OCI-LY1 (cell line): Measurements from ENCODE around the gene ATF7IP2.

ENCODE experiments used
- H2AFZ ChIP-seq: fragments of 200-600 bp; sonication (generic), shearing (Covaris generic); 2 replicates; pipeline ENCODE4 v1.6.0; 2014; ENCODE audit warnings: antibody characterized with exemption, mild to moderate bottlenecking, low read length
- H3F3A ChIP-seq: fragments of 200-600 bp; sonication (generic), shearing (Covaris generic); 2 replicates; pipeline ENCODE4 v1.6.0; 2014; ENCODE audit warnings: mild to moderate bottlenecking, antibody characterized with exemption, low read length, moderate library complexity; ENCODE audit not compliant: insufficient read depth
- H3K27ac ChIP-seq: fragments of 200-600 bp; sonication (generic); 2 replicates; pipeline ENCODE4 v1.5.1; 2014; ENCODE audit warnings: low read length, mixed run types, mild to moderate bottlenecking, low read depth; ENCODE audit not compliant: poor library complexity, severe bottlenecking
- H3K27me3 ChIP-seq: fragments of 200-600 bp; sonication (generic); 2 replicates; pipeline ENCODE4 v1.6.0; 2014; ENCODE audit warnings: antibody characterized with exemption, mild to moderate bottlenecking, low read length, moderate library complexity; ENCODE audit not compliant: insufficient read depth
- H3K36me3 ChIP-seq: fragments of 200-600 bp; sonication (generic); 2 replicates; pipeline ENCODE4 v1.6.1; 2014; ENCODE audit warnings: mild to moderate bottlenecking, antibody characterized with exemption, low read length, moderate library complexity, mixed read lengths; ENCODE audit not compliant: insufficient read depth
- H3K4me1 ChIP-seq: fragments of 200-600 bp; sonication (generic); 2 replicates; pipeline ENCODE4 v1.5.1; 2014; ENCODE audit warnings: mild to moderate bottlenecking, low read length, moderate library complexity; ENCODE audit not compliant: insufficient read depth, severe bottlenecking
- H3K4me2 ChIP-seq: fragments of 200-600 bp; sonication (generic), shearing (Covaris generic); 2 replicates; pipeline ENCODE4 v1.6.1; 2014; ENCODE audit warnings: low read length
- H3K4me3 ChIP-seq: fragments of 200-600 bp; sonication (generic); 2 replicates; pipeline ENCODE4 v1.5.1; 2014; ENCODE audit warnings: low read length, low read depth, mild to moderate bottlenecking, mixed read lengths; ENCODE audit not compliant: poor library complexity, severe bottlenecking
- H3K79me2 ChIP-seq: fragments of 200-600 bp; shearing (Covaris generic); 2 replicates; pipeline ENCODE4 v1.6.1; 2016; ENCODE audit warnings: mixed run types, low read length, mixed read lengths; ENCODE audit not compliant: insufficient read depth
- H3K9ac ChIP-seq: fragments of 200-600 bp; sonication (generic), shearing (Covaris generic); 2 replicates; pipeline ENCODE4 v1.6.1; 2014; ENCODE audit warnings: mild to moderate bottlenecking, low read length, mixed read lengths
- H3K9me2 ChIP-seq: fragments of 200-600 bp; sonication (generic), shearing (Covaris generic); 2 replicates; pipeline ENCODE4 v1.6.1; 2014; ENCODE audit warnings: low read depth, mild to moderate bottlenecking, low read length, mixed read lengths
- H3K9me3 ChIP-seq: fragments of 200-600 bp; shearing (Covaris generic); 2 replicates; pipeline ENCODE4 v1.6.1; 2014; ENCODE audit warnings: low read length, mixed read lengths
- H4K20me1 ChIP-seq: fragments of 200-600 bp; sonication (generic), shearing (Covaris generic); 2 replicates; pipeline ENCODE4 v1.6.0; 2016; ENCODE audit warnings: mild to moderate bottlenecking, low read length; ENCODE audit not compliant: insufficient read depth
- EZH2 ChIP-seq: fragments of 200-600 bp; sonication (generic), shearing (Covaris generic); IDR thresholded peaks from 2 replicates; pipeline ENCODE4 v1.8.0; 2017; ENCODE audit warnings: borderline replicate concordance, mixed run types, mild to moderate bottlenecking, antibody characterized with exemption, low read length, moderate library complexity, mixed read lengths
- TF ChIP-seq, protein P1 (sequence below): fragments of 200-600 bp; sonication (generic), shearing (Covaris generic); IDR thresholded peaks from 2 replicates; pipeline ENCODE4 v1.5.1; 2017; ENCODE audit warnings: mild to moderate bottlenecking, antibody characterized with exemption, low read length, moderate library complexity, mixed read lengths

ATF7IP2 gene

DNA sequence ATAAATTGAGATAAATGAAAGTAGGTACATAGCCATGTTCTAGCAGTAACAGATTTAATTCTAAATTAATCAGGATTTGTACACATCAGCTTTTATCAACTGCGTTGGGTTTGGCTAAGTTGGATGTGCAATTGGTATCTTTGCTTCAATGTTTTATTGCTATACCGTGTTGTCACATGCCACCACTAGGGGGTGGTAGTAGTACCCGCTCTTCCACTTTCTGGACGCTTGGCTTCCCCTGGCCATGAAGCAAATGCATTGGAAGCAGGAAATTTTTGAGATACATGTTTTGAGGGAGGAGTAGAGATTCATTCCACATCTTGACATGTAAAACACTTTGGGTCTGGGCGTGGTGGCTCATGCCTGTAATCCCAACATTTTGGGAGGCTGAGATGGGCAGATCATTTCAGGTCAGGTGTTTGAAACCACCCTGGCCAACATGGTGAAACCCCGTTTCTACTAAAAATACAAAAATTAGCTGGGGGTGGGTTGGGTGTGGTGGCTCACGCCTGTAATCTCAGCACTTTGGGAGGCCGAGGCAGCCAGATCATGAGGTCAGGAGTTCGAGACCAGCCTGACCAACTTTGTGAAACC is 135.9 kb downstream of the ATF7IP2 start:
- no peaks in the 10 kb centered on the region for H4K20me1 ChIP-seq
- H3K27ac ChIP-seq = no peak overlapping the region
- H3K4me1 ChIP-seq = no peaks in the 10 kb centered on the region
- no peaks in the 10 kb centered on the region for H3K79me2 ChIP-seq
- no peak overlapping the region for H3K4me2 ChIP-seq
- H3F3A ChIP-seq = no peaks in the 10 kb centered on the region
- H3K9ac ChIP-seq = no peak overlapping the region
- no peaks in the 10 kb centered on the region for H3K9me3 ChIP-seq
- no peak overlapping the region for H2AFZ ChIP-seq
- H3K36me3 ChIP-seq = no peaks in the 10 kb centered on the region; the same call in 1 of the 2 replicates
- H3K9me2 ChIP-seq = no peaks in the 10 kb centered on the region
- 0 out of 2 replicates have a peak, but pooled peaks cover 3% of the 10 kb centered on the region for H3K27me3 ChIP-seq
- H3K4me3 ChIP-seq = no peak overlapping the region
- TF ChIP-seq EZH2 = no peak
- TF ChIP-seq, protein P1, sequence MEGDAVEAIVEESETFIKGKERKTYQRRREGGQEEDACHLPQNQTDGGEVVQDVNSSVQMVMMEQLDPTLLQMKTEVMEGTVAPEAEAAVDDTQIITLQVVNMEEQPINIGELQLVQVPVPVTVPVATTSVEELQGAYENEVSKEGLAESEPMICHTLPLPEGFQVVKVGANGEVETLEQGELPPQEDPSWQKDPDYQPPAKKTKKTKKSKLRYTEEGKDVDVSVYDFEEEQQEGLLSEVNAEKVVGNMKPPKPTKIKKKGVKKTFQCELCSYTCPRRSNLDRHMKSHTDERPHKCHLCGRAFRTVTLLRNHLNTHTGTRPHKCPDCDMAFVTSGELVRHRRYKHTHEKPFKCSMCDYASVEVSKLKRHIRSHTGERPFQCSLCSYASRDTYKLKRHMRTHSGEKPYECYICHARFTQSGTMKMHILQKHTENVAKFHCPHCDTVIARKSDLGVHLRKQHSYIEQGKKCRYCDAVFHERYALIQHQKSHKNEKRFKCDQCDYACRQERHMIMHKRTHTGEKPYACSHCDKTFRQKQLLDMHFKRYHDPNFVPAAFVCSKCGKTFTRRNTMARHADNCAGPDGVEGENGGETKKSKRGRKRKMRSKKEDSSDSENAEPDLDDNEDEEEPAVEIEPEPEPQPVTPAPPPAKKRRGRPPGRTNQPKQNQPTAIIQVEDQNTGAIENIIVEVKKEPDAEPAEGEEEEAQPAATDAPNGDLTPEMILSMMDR = peak; percentile 81

DNA sequence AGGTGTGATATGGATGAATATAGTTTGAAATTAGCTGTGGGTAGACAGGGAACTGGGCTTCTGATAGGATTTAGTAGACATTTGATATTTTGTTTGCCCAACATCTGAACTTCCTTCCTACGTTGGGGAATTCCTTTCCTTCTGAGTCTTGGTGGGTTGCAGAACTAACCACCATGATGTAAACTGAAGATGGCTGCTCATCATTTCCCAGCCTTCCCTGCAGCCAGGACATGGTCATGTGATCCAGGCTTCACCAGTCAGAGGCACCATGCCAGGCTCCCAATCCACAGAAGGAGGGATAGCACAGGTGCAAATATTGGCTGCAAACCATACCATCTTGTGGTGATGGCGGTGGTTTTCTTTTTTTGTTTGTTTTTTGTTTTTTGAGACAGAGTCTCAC is 137.1 kb downstream of the ATF7IP2 start:
- H3K36me3 ChIP-seq = no peaks in the 10 kb centered on the region
- H3K9me2 ChIP-seq = no peaks in the 10 kb centered on the region
- H2AFZ ChIP-seq = no peak overlapping the region
- no peak overlapping the region for H3K9ac ChIP-seq
- H4K20me1 ChIP-seq = no peaks in the 10 kb centered on the region
- H3K79me2 ChIP-seq = no peaks in the 10 kb centered on the region
- H3K4me2 ChIP-seq = no peak overlapping the region
- TF ChIP-seq, protein P1 = no peak
- no peak for TF ChIP-seq EZH2
- H3F3A ChIP-seq = no peaks in the 10 kb centered on the region
- no peak overlapping the region for H3K4me3 ChIP-seq
- H3K27ac ChIP-seq = no peak overlapping the region
- H3K4me1 ChIP-seq = no peaks in the 10 kb centered on the region
- H3K27me3 ChIP-seq = 0 out of 2 replicates have a peak, but pooled peaks cover 3% of the 10 kb centered on the region
- H3K9me3 ChIP-seq = no peaks in the 10 kb centered on the region

DNA sequence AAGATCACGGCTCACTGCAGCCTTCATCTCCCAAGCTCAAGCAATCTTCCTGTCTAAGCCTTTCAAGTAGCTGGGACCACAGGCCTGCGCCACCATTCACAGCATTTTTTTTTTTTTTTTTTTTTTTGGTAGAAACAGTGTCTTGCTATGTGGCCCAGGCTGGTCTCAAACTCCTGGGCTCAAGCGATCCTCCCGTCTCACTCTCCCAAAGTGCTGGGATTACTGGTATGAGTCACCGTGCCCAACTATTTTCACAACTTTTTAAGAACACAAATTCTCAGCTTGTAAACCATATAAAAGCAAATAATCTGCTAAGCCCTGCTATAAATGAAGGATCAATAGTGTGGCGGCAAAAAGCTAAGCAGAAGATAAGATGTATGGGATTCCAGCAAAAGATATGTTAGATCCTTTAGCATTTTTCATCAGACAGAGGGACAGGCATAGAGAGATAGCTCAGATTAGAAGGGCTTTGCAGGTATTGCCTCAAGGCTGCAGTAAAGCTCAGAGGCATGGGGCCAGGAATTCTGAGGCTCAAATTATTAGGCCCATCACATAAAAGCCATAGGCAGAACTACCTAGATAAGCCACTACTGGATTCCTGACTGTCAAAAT is 139.5 kb downstream of the ATF7IP2 start:
- no peaks in the 10 kb centered on the region for H3K9me3 ChIP-seq
- no peaks in the 10 kb centered on the region for H4K20me1 ChIP-seq
- no peak for TF ChIP-seq EZH2
- TF ChIP-seq, protein P1 = no peak
- no peaks in the 10 kb centered on the region for H3K4me1 ChIP-seq
- no peak overlapping the region for H3K4me3 ChIP-seq
- no peak overlapping the region for H3K9ac ChIP-seq
- H3K79me2 ChIP-seq = no peaks in the 10 kb centered on the region
- no peaks in the 10 kb centered on the region for H3K36me3 ChIP-seq
- no peak overlapping the region for H2AFZ ChIP-seq
- H3K4me2 ChIP-seq = no peak overlapping the region
- no peak overlapping the region for H3K27ac ChIP-seq
- H3F3A ChIP-seq = no peaks in the 10 kb centered on the region
- H3K9me2 ChIP-seq = no peaks in the 10 kb centered on the region
- H3K27me3 ChIP-seq = 0 out of 2 replicates have a peak, but pooled peaks cover 5% of the 10 kb centered on the region
